Suprapubic skin (tissue), 4 donors: ENCODE results near the gene RFTN2. TPM values are rescaled to one million over a fixed set of nuclear protein-coding genes. Genes with fewer than 3 reads are reported as not detected.
A peak's percentile ranks its signal among the peaks of the same experiment; 100 is the strongest.

Source experiments
- DNase-seq, 2 donors: peaks; one replicate each; pipeline ENCODE4 v3.0.0-alpha.2; 2019; ENCODE audit warnings: low spot score in 2 of 2
- H3K27ac ChIP-seq: fragments of 200-600 bp; sonication (generic); one replicate; pipeline ENCODE4 v1.5.1; 2019
- H3K27me3 ChIP-seq: fragments of 200-600 bp; sonication (generic); one replicate; pipeline ENCODE4 v1.5.1; 2019
- H3K36me3 ChIP-seq: fragments of 200-600 bp; sonication (generic); one replicate; pipeline ENCODE4 v1.5.1; 2019
- H3K4me1 ChIP-seq: fragments of 200-600 bp; sonication (generic); one replicate; pipeline ENCODE4 v1.5.1; 2019
- H3K4me3 ChIP-seq: fragments of 200-600 bp; sonication (generic); one replicate; pipeline ENCODE4 v1.5.1; 2019; ENCODE audit warnings: mild to moderate bottlenecking
- H3K9me3 ChIP-seq: fragments of 200-600 bp; sonication (generic); one replicate; pipeline ENCODE4 v1.5.1; 2019
- EP300 ChIP-seq: sonication (generic); formaldehyde crosslinking; IDR thresholded peaks from one replicate; pipeline ENCODE4 v1.6.1; 2017; ENCODE audit warnings: antibody characterized with exemption
- POLR2A ChIP-seq, 2 donors: fragments of 450-650 bp; IDR thresholded peaks; one replicate each; pipeline ENCODE4 v1.6.1; 2017; ENCODE audit warnings: antibody characterized with exemption in 2 of 2, mild to moderate bottlenecking in 2 of 2, moderate library complexity in 2 of 2
- POLR2AphosphoS5 ChIP-seq, 3 donors: sonication (generic); formaldehyde crosslinking; IDR thresholded peaks; one replicate each; pipeline ENCODE4 v1.6.1; 2017; ENCODE audit warnings: antibody characterized with exemption in 3 of 3
- WGBS: methylation state at CpG from one replicate; pipeline ENCODE4 v1.1.5; 2018; 5-methylcytosine and 5-hydroxymethylcytosine counted together
- total RNA-seq, 4 donors: library from RNA; depleted of rRNA; stranded (reverse); fragments of >200 nt; gene quantifications; one replicate each; pipeline ENCODE4 v1.1.0, GENCODE V29; 2016
- TF ChIP-seq, protein P1 (sequence below), 2 donors: fragments of 200-600 bp in 1 of 2; fragments of 450-650 bp in 1 of 2; sonication (generic) in 1 of 2; IDR thresholded peaks; one replicate each; pipeline ENCODE4 v1.5.1; 2016 to 2019; ENCODE audit warnings: antibody characterized with exemption in 2 of 2, mild to moderate bottlenecking in 1 of 2, moderate library complexity in 1 of 2

RFTN2 gene
- total RNA-seq, 4 donors from 2014 or later, result 1.4 to 5.8 (median 5.0) TPM

GRCh38 chr2:197600306-197600705 lies 75.1 kb downstream of the RFTN2 start:
- Histone ChIP-seq H3K4me3 (no peak overlapping the region), H3K9me3 (no peaks in the 10 kb centered on the region), H3K4me1 (peaks cover 5% of the 10 kb centered on the region), H3K36me3 (no peaks in the 10 kb centered on the region), H3K27me3 (no peaks in the 10 kb centered on the region), H3K27ac (no peak overlapping the region)
- DNase-seq, result no peak
- WGBS, result 97% methylated on average over 5 of the region's 5 CpGs
- TF ChIP-seq EP300 (no peak), POLR2A (IDR thresholded peaks at IDR 0.05) (no peak), POLR2AphosphoS5 (IDR thresholded peaks at IDR 0.05) (no peak)
- TF ChIP-seq, protein P1, sequence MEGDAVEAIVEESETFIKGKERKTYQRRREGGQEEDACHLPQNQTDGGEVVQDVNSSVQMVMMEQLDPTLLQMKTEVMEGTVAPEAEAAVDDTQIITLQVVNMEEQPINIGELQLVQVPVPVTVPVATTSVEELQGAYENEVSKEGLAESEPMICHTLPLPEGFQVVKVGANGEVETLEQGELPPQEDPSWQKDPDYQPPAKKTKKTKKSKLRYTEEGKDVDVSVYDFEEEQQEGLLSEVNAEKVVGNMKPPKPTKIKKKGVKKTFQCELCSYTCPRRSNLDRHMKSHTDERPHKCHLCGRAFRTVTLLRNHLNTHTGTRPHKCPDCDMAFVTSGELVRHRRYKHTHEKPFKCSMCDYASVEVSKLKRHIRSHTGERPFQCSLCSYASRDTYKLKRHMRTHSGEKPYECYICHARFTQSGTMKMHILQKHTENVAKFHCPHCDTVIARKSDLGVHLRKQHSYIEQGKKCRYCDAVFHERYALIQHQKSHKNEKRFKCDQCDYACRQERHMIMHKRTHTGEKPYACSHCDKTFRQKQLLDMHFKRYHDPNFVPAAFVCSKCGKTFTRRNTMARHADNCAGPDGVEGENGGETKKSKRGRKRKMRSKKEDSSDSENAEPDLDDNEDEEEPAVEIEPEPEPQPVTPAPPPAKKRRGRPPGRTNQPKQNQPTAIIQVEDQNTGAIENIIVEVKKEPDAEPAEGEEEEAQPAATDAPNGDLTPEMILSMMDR (IDR thresholded peaks at IDR 0.05), result no peak

DNA sequence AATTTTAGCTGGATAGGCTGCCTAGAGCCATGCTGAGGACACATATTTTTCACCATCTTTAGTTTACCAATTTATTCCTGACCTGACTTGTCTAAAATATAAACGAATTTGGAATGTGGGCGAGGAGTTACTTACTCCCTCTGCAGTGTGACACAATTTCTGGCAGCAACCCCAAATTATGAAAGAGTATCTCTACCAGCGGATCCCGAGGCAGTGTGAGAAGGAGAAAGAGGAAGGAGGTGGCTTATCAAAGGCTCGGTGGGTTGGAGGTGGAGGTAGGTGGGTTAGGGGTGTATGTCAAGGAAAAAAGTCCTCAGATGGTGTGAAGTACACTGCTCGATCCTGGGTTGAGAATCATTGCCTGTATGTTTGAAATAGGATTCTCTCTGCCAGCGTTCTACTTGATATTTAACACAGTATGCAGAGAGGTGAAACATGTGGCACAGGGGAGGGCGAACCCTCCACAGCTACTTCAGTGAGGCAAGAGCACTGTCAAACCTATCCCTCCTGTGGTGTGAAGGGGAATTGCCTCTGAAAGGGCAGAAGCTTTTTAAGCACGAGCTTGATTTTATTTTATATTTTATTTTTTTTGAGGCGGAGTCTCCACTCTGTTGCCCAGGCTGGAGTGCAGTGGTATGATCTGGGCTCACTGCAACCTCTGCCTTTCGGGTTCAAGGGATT lies 76.0 kb downstream of the RFTN2 start:
- TF ChIP-seq, protein P1 (IDR thresholded peaks at IDR 0.05), result peak in 1 of 2 donors; percentile 45
- TF ChIP-seq POLR2AphosphoS5 (IDR thresholded peaks at IDR 0.05) (no peak), POLR2A (IDR thresholded peaks at IDR 0.05) (no peak), EP300 (no peak)
- Histone ChIP-seq H3K27me3 (no peaks in the 10 kb centered on the region), H3K27ac (no peak overlapping the region), H3K4me3 (peak overlapping the region; percentile 7), H3K4me1 (peaks cover 5% of the 10 kb centered on the region), H3K9me3 (no peaks in the 10 kb centered on the region), H3K36me3 (no peaks in the 10 kb centered on the region)
- WGBS, result 33% methylated on average over 11 of the region's 11 CpGs
- DNase-seq, result no peak

DNA sequence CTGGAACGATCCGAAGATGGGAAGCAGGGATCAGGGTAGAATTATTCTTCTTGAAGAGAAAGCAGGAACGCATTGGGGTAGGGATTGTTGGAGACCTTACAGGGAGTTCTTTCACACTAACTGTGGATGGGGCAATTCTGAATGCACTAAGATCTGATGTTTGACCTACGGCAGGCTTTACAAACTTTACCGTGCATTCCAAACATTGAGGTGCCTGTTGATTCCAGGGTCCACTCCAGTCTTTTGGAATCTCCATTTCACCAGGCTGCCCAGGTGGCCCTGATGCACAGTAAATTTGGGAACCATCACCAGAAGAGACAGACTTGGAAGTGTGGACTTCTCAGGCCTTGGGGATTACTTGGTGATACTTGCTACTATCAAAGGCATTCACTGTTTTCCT lies 76.9 kb downstream of the RFTN2 start:
- WGBS, result 97% methylated on average over 5 of the region's 5 CpGs
- TF ChIP-seq POLR2A (IDR thresholded peaks at IDR 0.05), result no peak
- TF ChIP-seq POLR2AphosphoS5 (IDR thresholded peaks at IDR 0.05), result no peak
- TF ChIP-seq, protein P1 (IDR thresholded peaks at IDR 0.05), result no peak
- TF ChIP-seq EP300, result no peak
- H3K27ac ChIP-seq, result no peak overlapping the region
- H3K36me3 ChIP-seq, result no peaks in the 10 kb centered on the region
- DNase-seq, result no peak
- H3K27me3 ChIP-seq, result no peaks in the 10 kb centered on the region
- H3K9me3 ChIP-seq, result no peaks in the 10 kb centered on the region
- peaks cover 5% of the 10 kb centered on the region for H3K4me1 ChIP-seq
- H3K4me3 ChIP-seq, result no peak overlapping the region

- TF ChIP-seq EP300, result no peak
- no peak for TF ChIP-seq POLR2AphosphoS5 (IDR thresholded peaks at IDR 0.05)
- TF ChIP-seq POLR2A (IDR thresholded peaks at IDR 0.05), result no peak
- TF ChIP-seq, protein P1 (IDR thresholded peaks at IDR 0.05), result no peak
- no peak overlapping the region for H3K4me3 ChIP-seq
- no peaks in the 10 kb centered on the region for H3K36me3 ChIP-seq
- no peak for DNase-seq
- no peaks in the 10 kb centered on the region for H3K9me3 ChIP-seq
- H3K27ac ChIP-seq, result no peak overlapping the region
- WGBS, result 75% methylated on average over 4 of the region's 4 CpGs
- H3K4me1 ChIP-seq, result peaks cover 5% of the 10 kb centered on the region
- no peaks in the 10 kb centered on the region for H3K27me3 ChIP-seq
Observed at GRCh38 chr2:197597166-197597565, 78.2 kb downstream of the RFTN2 start.

DNA sequence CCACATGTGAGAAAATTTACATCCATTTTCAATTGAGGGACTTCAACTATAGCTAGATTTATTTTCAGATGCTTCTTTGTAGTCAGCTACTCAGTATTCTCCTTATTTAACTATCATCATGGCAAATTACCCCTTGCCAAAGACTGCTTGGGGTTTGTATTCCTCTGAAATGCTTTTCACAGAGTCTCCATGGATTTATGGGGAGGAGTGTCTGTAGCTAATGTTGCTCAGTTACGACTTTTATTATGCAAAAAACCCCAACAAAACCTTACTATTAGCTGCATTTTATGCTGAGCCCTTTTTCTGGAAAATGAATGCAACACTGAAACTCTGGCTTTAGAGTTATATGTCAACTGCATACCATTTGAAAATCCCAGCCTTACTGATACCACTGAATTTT lies 78.6 kb downstream of the RFTN2 start:
- no peak overlapping the region for H3K27ac ChIP-seq
- no peak overlapping the region for H3K4me3 ChIP-seq

More for the DNA sequence above, 78.6 kb downstream of the RFTN2 start:
- Histone ChIP-seq H3K9me3 (no peaks in the 10 kb centered on the region), H3K4me1 (peaks cover 5% of the 10 kb centered on the region), H3K36me3 (no peaks in the 10 kb centered on the region), H3K27me3 (no peaks in the 10 kb centered on the region)
- DNase-seq, result no peak
- TF ChIP-seq POLR2A (IDR thresholded peaks at IDR 0.05) (no peak), POLR2AphosphoS5 (IDR thresholded peaks at IDR 0.05) (no peak)
- TF ChIP-seq, protein P1 (IDR thresholded peaks at IDR 0.05), result no peak
- WGBS, result 37% methylated on average over 1 of the region's 1 CpG
